ENCODE data around the gene FAM53B.

The FAM53B gene

DNA sequence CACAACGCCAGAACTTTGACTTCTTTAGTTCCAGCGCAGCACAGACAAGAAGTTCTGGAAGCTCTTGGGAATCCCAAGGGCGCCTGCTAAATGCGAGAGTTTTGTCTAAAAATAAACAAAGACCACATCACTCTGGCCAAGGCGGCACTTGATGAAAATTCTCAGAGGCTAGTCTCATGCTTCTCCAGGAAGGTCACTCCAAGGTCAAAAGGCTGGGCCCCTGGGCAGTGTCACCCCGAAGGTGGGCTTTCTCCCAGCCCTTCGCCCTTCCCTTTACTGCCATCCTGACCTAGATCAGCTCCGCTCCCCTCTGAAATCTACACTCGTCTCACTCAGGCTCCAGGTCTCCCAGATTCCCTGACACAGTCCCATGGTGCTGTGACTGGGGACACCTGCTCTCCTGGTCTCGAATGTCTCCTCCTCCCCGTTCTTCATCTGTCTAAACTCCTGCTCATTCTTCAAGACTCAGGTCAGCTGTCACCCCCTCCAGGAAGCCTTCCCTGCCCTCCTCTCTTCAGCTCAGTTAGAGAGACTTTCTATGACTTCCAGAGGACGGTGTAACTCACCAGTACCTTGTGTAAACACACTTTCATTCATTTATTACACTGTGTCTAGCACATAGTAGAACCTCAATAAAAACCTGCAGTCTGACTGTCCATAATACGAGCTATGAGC lies 10.5 kb downstream of the FAM53B start:
- H3K4me3 ChIP-seq (ENCODE audit: low read depth, low read length): no peak overlapping the region
- TF ChIP-seq, protein P1, sequence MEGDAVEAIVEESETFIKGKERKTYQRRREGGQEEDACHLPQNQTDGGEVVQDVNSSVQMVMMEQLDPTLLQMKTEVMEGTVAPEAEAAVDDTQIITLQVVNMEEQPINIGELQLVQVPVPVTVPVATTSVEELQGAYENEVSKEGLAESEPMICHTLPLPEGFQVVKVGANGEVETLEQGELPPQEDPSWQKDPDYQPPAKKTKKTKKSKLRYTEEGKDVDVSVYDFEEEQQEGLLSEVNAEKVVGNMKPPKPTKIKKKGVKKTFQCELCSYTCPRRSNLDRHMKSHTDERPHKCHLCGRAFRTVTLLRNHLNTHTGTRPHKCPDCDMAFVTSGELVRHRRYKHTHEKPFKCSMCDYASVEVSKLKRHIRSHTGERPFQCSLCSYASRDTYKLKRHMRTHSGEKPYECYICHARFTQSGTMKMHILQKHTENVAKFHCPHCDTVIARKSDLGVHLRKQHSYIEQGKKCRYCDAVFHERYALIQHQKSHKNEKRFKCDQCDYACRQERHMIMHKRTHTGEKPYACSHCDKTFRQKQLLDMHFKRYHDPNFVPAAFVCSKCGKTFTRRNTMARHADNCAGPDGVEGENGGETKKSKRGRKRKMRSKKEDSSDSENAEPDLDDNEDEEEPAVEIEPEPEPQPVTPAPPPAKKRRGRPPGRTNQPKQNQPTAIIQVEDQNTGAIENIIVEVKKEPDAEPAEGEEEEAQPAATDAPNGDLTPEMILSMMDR (IDR thresholded peaks at IDR 0.05; ENCODE audit: control insufficient read depth, extremely low read depth, insufficient read depth): no peak
- no peak for DNase-seq (ENCODE audit: low read depth)

- DNase-seq (ENCODE audit: low read depth): no peak
- H3K4me3 ChIP-seq (ENCODE audit: low read depth, low read length): no peak overlapping the region
- TF ChIP-seq, protein P1 (IDR thresholded peaks at IDR 0.05; ENCODE audit: control insufficient read depth, extremely low read depth, insufficient read depth): no peak
Observed at GRCh38 chr10:124732931-124733570, 11.1 kb downstream of the FAM53B start.

DNA sequence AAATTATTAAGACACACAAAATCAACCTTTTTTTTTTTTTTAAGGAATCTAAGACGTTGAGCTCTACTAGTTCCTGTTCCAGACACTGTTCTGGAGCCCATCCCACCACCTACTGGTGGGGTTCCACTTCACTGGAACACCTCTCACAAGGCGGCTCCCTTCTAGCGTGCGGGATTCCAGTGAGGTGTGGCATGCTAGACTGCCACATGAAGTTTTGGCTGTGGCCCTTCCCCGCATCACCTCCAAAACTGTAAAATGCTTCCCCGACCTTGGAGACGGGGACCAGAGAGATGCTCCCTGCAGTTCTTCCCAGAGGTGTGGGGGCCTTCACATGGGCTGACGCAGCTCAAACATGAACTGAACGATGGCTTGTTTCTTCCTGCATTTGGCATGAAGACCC lies 12.6 kb downstream of the FAM53B start:
- no peak overlapping the region for H3K4me3 ChIP-seq (ENCODE audit: low read depth, low read length)
- TF ChIP-seq, protein P1 (IDR thresholded peaks at IDR 0.05; ENCODE audit: control insufficient read depth, extremely low read depth, insufficient read depth): no peak
- DNase-seq (ENCODE audit: low read depth): no peak

- H3K4me3 ChIP-seq (ENCODE audit: low read depth, low read length): no peak overlapping the region
- TF ChIP-seq, protein P1 (IDR thresholded peaks at IDR 0.05; ENCODE audit: control insufficient read depth, extremely low read depth, insufficient read depth): no peak
- DNase-seq (ENCODE audit: low read depth): no peak
Observed at GRCh38 chr10:124730790-124731189, 13.4 kb downstream of the FAM53B start.

DNA sequence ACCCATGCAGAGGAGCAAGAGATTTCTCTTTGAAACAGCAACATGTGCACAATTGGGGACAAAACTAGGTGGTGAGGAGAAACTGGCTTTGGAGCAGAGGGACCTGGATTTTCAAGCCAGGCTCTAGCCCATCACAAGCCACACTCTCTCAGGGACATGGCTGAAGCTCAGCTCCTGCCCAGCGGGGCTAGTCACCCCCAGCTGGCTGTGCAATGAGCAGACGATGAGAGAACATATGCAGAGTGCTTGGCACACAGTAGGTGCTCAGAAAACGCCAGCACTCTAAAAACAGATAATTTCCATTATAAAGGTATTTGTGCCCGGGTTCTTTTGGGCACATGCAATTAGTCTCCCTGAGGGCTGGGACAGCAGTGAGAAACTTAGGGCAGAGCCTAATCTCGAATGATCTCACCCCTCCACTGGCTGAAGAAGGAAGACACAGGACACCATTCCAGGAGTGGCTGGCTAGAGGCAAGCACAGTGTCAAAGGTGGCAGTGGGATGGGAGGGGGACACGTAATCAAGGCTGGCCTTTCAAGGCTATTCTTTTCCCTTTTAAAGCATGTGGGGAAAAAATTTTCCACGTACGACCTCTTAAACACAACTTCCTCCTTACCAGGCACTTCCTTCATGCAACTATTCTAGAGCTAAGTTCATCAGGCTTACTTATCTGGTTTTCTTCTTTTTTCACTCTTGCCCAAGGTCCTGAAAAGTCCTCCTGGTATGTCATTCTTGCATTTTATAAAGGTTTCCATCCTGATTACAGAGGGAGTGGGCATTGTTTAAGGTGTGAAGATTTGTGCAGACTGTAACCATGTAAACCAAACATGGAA lies 15.1 kb downstream of the FAM53B start:
- DNase-seq (ENCODE audit: low read depth): no peak
- TF ChIP-seq, protein P1 (IDR thresholded peaks at IDR 0.05; ENCODE audit: control insufficient read depth, extremely low read depth, insufficient read depth): no peak
- no peak overlapping the region for H3K4me3 ChIP-seq (ENCODE audit: low read depth, low read length)

DNA sequence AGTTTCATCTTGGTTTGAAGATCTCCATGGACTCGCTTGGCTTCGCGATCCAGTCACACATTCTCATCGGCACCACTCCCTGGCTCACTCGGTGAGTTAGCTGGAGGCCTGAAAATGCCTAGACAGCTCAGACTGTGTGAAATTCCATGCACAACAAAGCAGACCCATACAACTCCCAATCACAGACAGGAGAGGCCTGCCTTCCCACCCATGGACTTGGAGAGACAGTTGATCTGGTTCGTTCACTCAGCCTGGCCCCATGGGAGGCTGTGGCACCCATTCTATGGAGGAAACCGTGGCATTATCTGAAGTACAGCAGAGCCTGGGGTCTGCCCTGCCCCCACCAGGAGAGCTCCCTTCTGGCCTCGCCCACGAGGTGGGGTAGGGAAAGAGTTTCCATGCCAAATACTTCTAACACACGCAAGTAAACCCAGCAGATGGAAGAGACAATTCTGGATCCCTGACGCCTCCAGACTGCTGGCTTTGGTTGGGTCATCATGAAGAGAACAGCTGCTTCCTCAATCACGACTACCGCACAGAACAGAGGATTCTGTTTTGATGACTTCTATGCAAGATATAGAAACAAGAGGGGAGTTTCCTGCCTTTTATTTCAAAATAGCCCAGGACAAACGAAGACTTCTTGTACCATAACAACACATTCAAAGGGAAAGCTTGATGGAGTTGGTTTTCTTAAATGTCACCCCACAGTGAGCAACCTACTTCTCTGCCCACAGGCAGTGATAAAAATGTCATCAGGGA lies 15.9 kb downstream of the FAM53B start:
- TF ChIP-seq, protein P1 (IDR thresholded peaks at IDR 0.05; ENCODE audit: control insufficient read depth, extremely low read depth, insufficient read depth): no peak
- DNase-seq (ENCODE audit: low read depth): no peak
- no peak overlapping the region for H3K4me3 ChIP-seq (ENCODE audit: low read depth, low read length)

All from LNCaP clone FGC (cell line).